Measurements from ENCODE around the gene PFKFB4.

The PFKFB4 gene

DNA sequence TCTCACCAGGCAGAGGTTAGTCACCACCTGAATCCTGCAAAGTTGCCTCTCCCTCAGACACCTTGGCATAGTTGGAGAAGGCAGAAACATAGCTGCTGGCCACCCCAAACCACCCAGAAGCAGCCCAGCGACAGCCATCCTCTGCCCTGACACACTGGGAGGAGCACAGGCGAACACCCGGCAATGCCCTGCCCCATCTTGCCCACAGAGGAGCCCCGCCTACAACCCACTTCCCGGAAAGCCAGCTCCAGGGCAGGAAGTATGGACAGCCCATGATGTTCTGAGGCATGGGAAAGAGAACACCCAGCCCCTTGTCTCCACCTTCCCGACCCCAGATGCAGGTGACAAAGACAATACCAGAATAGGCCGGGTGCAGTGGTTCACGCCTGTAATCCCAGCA, 40.0 kb downstream of the PFKFB4 start:
- no peak for DNase-seq (ENCODE audit: low spot score)
- in situ Hi-C loops (cut with MboI; ENCODE audit: low pct_unique_long_range_greater_than_20kb, low sequenced_read_pairs, unreplicated experiment) = no loop called here
- TF ChIP-seq, protein P1, sequence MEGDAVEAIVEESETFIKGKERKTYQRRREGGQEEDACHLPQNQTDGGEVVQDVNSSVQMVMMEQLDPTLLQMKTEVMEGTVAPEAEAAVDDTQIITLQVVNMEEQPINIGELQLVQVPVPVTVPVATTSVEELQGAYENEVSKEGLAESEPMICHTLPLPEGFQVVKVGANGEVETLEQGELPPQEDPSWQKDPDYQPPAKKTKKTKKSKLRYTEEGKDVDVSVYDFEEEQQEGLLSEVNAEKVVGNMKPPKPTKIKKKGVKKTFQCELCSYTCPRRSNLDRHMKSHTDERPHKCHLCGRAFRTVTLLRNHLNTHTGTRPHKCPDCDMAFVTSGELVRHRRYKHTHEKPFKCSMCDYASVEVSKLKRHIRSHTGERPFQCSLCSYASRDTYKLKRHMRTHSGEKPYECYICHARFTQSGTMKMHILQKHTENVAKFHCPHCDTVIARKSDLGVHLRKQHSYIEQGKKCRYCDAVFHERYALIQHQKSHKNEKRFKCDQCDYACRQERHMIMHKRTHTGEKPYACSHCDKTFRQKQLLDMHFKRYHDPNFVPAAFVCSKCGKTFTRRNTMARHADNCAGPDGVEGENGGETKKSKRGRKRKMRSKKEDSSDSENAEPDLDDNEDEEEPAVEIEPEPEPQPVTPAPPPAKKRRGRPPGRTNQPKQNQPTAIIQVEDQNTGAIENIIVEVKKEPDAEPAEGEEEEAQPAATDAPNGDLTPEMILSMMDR (IDR thresholded peaks at IDR 0.05; ENCODE audit: extremely low read depth, insufficient read depth, missing control alignments) = no peak

DNA sequence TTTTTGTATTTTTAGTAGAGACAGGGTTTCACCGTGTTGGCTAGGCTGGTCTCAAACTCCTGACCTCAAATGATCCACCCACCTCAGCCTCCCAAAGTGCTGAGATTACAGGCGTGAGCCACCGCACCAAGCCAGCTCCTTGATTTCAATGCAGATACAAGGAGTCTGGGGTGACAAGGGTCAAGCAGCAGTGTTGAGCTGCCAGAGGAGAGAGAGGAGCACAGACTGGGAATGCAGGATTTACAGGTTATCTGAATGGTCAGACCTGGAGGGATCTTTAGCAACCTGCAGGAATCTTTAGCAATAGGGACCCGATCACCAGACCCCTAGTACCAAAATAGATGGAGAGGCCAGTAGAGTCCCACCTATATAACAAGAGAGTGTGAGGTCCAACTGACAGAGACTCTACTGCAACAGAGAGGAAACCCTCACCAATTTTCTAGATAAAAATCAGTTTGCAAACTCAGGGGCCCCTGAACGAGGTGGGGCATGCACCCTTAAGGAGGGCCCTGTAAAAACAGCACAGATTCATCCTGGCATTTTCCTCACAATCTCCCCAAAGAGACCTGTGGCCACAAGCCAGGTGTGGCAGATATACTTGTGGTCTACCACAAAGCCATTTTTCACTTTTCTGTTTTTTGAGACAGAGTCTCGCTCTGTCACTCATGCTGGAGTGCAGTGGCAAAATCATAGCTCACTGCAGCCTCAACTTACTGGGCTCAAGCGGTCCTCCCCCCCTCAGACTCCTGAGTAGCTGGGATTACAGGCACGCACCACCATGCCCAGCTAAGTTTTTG, 42.0 kb downstream of the PFKFB4 start:
- DNase-seq (ENCODE audit: low spot score) = peak; percentile 30
- TF ChIP-seq, protein P1 (IDR thresholded peaks at IDR 0.05; ENCODE audit: extremely low read depth, insufficient read depth, missing control alignments) = no peak
- in situ Hi-C loops (cut with MboI; ENCODE audit: low pct_unique_long_range_greater_than_20kb, low sequenced_read_pairs, unreplicated experiment) = no loop called here

DNA sequence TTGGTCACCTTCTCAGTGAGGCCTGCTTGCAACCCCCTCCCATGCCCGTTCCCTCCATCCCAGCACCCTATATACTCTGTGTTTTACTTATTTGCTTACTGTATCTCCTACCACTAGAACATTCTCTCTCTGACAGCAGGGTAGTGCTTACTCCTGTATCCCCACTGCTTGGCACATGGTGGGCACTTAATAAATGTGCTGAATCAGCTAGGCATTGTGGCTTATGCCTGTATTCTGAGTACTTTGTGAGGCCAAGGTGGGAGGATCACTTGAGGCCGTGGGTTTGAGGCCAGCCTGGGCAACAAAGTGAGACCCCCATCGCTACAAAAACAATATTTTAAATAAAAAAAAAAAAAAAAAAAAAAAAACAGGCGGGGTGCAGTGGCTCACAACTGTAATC, 45.1 kb downstream of the PFKFB4 start:
- in situ Hi-C loops (cut with MboI; ENCODE audit: low pct_unique_long_range_greater_than_20kb, low sequenced_read_pairs, unreplicated experiment) = no loop called here
- TF ChIP-seq, protein P1 (IDR thresholded peaks at IDR 0.05; ENCODE audit: extremely low read depth, insufficient read depth, missing control alignments) = no peak

DNA sequence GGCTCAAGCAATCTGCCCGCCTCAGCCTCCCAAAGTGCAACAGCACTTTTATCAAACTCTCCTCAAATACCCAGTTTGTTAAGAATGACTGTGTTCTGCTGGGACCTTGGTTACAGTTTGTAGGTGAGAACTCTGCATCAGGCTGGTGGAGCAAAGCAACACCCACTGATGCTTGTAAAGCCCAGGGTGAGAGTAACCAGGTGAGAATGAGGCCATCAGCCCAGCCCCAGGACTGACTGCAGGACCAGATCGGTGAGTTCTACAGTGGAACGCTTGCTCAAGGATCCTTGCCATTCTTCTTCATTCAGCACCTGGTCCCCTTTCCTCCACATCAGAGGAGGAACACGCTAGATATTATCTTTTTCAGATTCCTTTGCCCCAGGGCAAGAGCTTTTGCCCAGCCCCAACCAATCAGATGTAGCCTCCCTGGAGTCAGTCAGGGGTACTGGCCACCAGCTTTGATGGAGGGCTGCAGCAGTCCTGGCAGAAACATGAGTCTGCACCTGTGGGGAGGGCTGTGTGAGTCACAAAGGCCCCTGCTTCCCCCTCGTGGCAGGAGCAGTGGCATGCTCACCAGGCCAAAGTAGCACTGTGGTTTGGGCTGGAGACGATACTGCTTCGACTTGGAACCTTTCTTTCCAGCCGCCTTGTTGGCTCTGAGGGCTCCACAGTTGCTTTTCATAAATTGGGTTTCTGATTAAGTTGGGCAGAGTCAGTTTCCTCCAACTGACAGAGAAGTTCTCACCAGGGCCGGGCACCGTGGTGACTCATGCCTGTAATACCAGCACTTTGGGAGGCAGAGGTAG, 49.1 kb downstream of the PFKFB4 start:
- TF ChIP-seq, protein P1 (IDR thresholded peaks at IDR 0.05; ENCODE audit: extremely low read depth, insufficient read depth, missing control alignments) = peak; percentile 74
- DNase-seq (ENCODE audit: low spot score) = peak; percentile 81
- in situ Hi-C loops (cut with MboI; ENCODE audit: low pct_unique_long_range_greater_than_20kb, low sequenced_read_pairs, unreplicated experiment) = no loop called here

More for the DNA sequence above, 45.1 kb downstream of the PFKFB4 start:
- no peak for DNase-seq (ENCODE audit: low spot score)

DNA sequence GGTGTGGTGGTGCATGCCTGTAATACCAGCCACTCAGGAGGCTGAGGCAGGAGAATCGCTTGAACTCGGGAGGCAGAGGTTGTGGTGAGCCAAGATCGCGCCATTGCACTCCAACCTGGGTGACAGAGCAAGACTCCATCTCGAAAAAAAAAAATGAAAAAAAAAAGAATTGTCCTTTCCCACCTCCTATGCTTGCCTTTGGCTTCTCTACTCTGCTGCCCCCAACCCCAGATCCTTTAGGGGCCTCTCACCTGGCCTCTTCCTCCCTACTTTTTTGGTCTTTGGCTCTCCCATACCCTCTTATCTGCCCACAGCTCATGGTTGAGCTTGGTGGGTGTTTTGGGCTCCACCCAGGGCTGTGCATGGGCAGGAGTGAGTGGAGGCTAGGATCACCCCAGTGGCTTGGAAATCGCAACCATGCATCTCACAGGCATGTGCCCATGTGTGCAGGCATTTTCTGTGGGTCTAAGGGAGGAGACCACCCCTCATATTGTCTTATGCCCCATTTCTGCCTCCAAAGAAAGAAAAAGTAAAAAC, 50.6 kb downstream of the PFKFB4 start:
- peak; percentile 3 for DNase-seq (ENCODE audit: low spot score)
- in situ Hi-C loops (cut with MboI; ENCODE audit: low pct_unique_long_range_greater_than_20kb, low sequenced_read_pairs, unreplicated experiment) = no loop called here
- TF ChIP-seq, protein P1 (IDR thresholded peaks at IDR 0.05; ENCODE audit: extremely low read depth, insufficient read depth, missing control alignments) = no peak

DNA sequence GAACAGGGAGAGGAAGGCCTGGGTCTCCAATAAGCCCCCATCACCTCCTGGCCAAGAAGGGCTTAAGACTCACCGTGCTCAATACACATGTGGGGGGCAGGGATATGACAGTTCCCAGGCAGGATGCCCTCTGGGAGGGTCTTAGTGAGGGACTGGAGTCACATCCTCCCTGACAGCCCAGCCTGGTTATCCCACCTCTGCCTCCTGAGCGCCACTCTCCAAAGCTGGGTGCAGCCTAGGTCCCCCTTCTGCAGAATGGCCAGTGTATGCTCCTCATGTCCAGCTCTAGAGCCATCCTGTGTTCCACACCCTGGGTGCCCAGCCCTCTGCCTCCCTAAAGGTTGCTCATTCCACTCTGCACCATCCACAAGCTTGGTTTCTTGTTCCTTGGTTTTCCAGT, 51.5 kb downstream of the PFKFB4 start:
- peak; percentile 12 for DNase-seq (ENCODE audit: low spot score)
- TF ChIP-seq, protein P1 (IDR thresholded peaks at IDR 0.05; ENCODE audit: extremely low read depth, insufficient read depth, missing control alignments) = no peak
- in situ Hi-C loops (cut with MboI; ENCODE audit: low pct_unique_long_range_greater_than_20kb, low sequenced_read_pairs, unreplicated experiment) = no loop called here

Data from GM13977 (cell line).